Activated naive CD4-positive, alpha-beta T cell treated with anti-CD3 and anti-CD28 coated beads for 36 hours (primary cell): Measurements from ENCODE around the gene FMO1. TPM values are rescaled to one million over a fixed set of nuclear protein-coding genes. Genes with fewer than 3 reads are reported as not detected.

Experiments used
- CTCF ChIA-PET: fragments of 350-600 bp; sonication (Branson Sonifier 250); formaldehyde crosslinking; loops from one replicate; lab custom pipeline; 2021; ENCODE audit warnings: antibody characterized with exemption; lab: Charles Lee
- DNase-seq: peaks from one replicate; pipeline ENCODE4 v3.0.0-alpha.2; 2020
- H3K27ac Mint-ChIP-seq: one replicate; pipeline ENCODE4 v1.8.0; 2021; ENCODE audit warnings: mild to moderate bottlenecking, mixed read lengths
- H3K27me3 Mint-ChIP-seq: one replicate; pipeline ENCODE4 v1.8.0; 2021; ENCODE audit warnings: low read depth, mixed read lengths
- H3K36me3 Mint-ChIP-seq: one replicate; pipeline ENCODE4 v1.8.0; 2021; ENCODE audit warnings: low read depth, mixed read lengths
- H3K4me1 Mint-ChIP-seq: one replicate; pipeline ENCODE4 v1.8.0; 2021; ENCODE audit warnings: low read depth, mixed read lengths
- H3K4me3 Mint-ChIP-seq: one replicate; pipeline ENCODE4 v1.8.0; 2021; ENCODE audit warnings: mild to moderate bottlenecking, moderate library complexity, mixed read lengths
- H3K9me3 Mint-ChIP-seq: one replicate; pipeline ENCODE4 v1.8.0; 2021; ENCODE audit warnings: mixed read lengths
- intact Hi-C: fragments of 100-400 bp; cut with micrococcal nuclease; formaldehyde crosslinking; loops from one replicate; pipeline ENCODE4 v1.15.1; 2023
- total RNA-seq, 2 experiments: library from RNA; stranded (reverse); gene quantifications; one replicate each; pipeline ENCODE4 v1.2.3, GENCODE V29; 2021

FMO1 gene
- not detected for total RNA-seq

- Mint-ChIP-seq H3K4me3 (no peak within 1 kb of the TSS), H3K27me3 (peaks cover 33% of the 10 kb centered on the region), H3K36me3 (no peaks in the 10 kb centered on the region), H3K27ac (no peak within 1 kb of the TSS), H3K9me3 (no peaks in the 10 kb centered on the region), H3K4me1 (no peaks in the 10 kb centered on the region)
- CTCF ChIA-PET = interaction anchor here (0.7 to 8.3 kb wide), 2 partner anchors 65 to 336 kb away, joined by 3 to 96 read pairs; partner anchors contain the start of gene FMO4
- no peak for DNase-seq
- intact Hi-C loops = no loop called here
Observed at GRCh38 chr1:171248302-171248701, at the start of gene FMO1. Gene FMO1, plus strand, starts transcription at chr1:171248494. Its CDS starts 9,594 bp downstream, at chr1:171258088.

- no peak overlapping the region for H3K4me3 Mint-ChIP-seq
- H3K27ac Mint-ChIP-seq = no peak overlapping the region
- H3K27me3 Mint-ChIP-seq = peaks cover 8% of the 10 kb centered on the region
- no peaks in the 10 kb centered on the region for H3K4me1 Mint-ChIP-seq
- CTCF ChIA-PET = interaction anchor here (2.5 kb wide), 1 partner anchor 109 kb away, joined by 8 read pairs; the partner anchor contains the start of gene FMO4
- intact Hi-C loops = no loop called here
- no peaks in the 10 kb centered on the region for H3K9me3 Mint-ChIP-seq
- no peaks in the 10 kb centered on the region for H3K36me3 Mint-ChIP-seq
- no peak for DNase-seq
Observed at GRCh38 chr1:171204296-171204695, 44.0 kb upstream of the FMO1 start.

- H3K4me3 Mint-ChIP-seq = no peak overlapping the region
- no peak for DNase-seq
- no peak overlapping the region for H3K27ac Mint-ChIP-seq
- CTCF ChIA-PET = no interaction called here
- no peaks in the 10 kb centered on the region for H3K36me3 Mint-ChIP-seq
- no peaks in the 10 kb centered on the region for H3K9me3 Mint-ChIP-seq
- peaks cover 8% of the 10 kb centered on the region for H3K27me3 Mint-ChIP-seq
- H3K4me1 Mint-ChIP-seq = no peaks in the 10 kb centered on the region
- intact Hi-C loops = no loop called here
Observed at GRCh38 chr1:171206204-171206977, 41.9 kb upstream of the FMO1 start.

GRCh38 chr1:171206978-171207355, 41.3 kb upstream of the FMO1 start:
- Mint-ChIP-seq H3K9me3 (no peaks in the 10 kb centered on the region), H3K27ac (no peak overlapping the region), H3K27me3 (peaks cover 8% of the 10 kb centered on the region), H3K36me3 (no peaks in the 10 kb centered on the region), H3K4me1 (no peaks in the 10 kb centered on the region), H3K4me3 (no peak overlapping the region)
- DNase-seq = no peak
- CTCF ChIA-PET = no interaction called here
- intact Hi-C loops = no loop called here

- Mint-ChIP-seq H3K9me3 (no peaks in the 10 kb centered on the region), H3K4me1 (no peaks in the 10 kb centered on the region), H3K27me3 (peaks cover 8% of the 10 kb centered on the region), H3K4me3 (no peak overlapping the region), H3K27ac (no peak overlapping the region), H3K36me3 (no peaks in the 10 kb centered on the region)
- no peak for DNase-seq
- intact Hi-C loops = no loop called here
- CTCF ChIA-PET = no interaction called here
Observed at GRCh38 chr1:171207377-171207776, 40.9 kb upstream of the FMO1 start.

GRCh38 chr1:171210355-171210754, 37.9 kb upstream of the FMO1 start:
- Mint-ChIP-seq H3K27ac (no peak overlapping the region), H3K4me3 (no peak overlapping the region), H3K36me3 (no peaks in the 10 kb centered on the region), H3K27me3 (peaks cover 7% of the 10 kb centered on the region), H3K4me1 (no peaks in the 10 kb centered on the region), H3K9me3 (no peaks in the 10 kb centered on the region)
- CTCF ChIA-PET = interaction anchor here (1.2 kb wide), 1 partner anchor 521 kb away, joined by 3 read pairs; no protein-coding TSS in a partner anchor
- intact Hi-C loops = no loop called here
- DNase-seq = no peak

GRCh38 chr1:171212607-171213351, 35.5 kb upstream of the FMO1 start:
- Mint-ChIP-seq H3K27me3 (peaks cover under 1% of the 10 kb centered on the region), H3K4me1 (no peaks in the 10 kb centered on the region), H3K4me3 (no peak overlapping the region), H3K27ac (no peak overlapping the region), H3K9me3 (no peaks in the 10 kb centered on the region), H3K36me3 (no peaks in the 10 kb centered on the region)
- DNase-seq = no peak
- CTCF ChIA-PET = interaction anchor here (1.8 kb wide), 1 partner anchor 15 kb away, joined by 7 read pairs; no protein-coding TSS in a partner anchor
- intact Hi-C loops = no loop called here

- DNase-seq = no peak
- no peaks in the 10 kb centered on the region for H3K9me3 Mint-ChIP-seq
- no peak overlapping the region for H3K27ac Mint-ChIP-seq
- CTCF ChIA-PET = no interaction called here
- H3K27me3 Mint-ChIP-seq = peaks cover 3% of the 10 kb centered on the region
- H3K4me1 Mint-ChIP-seq = no peaks in the 10 kb centered on the region
- intact Hi-C loops = no loop called here
- no peak overlapping the region for H3K4me3 Mint-ChIP-seq
- no peaks in the 10 kb centered on the region for H3K36me3 Mint-ChIP-seq
Observed at GRCh38 chr1:171213559-171214454, 34.5 kb upstream of the FMO1 start.

- intact Hi-C loops = no loop called here
- H3K36me3 Mint-ChIP-seq = no peaks in the 10 kb centered on the region
- CTCF ChIA-PET = no interaction called here
Observed at GRCh38 chr1:171217658-171218443, 30.4 kb upstream of the FMO1 start.

GRCh38 chr1:171218661-171219060, 29.6 kb upstream of the FMO1 start:
- Mint-ChIP-seq H3K27ac (no peak overlapping the region), H3K36me3 (no peaks in the 10 kb centered on the region), H3K4me1 (peaks cover 2% of the 10 kb centered on the region), H3K9me3 (no peaks in the 10 kb centered on the region), H3K27me3 (peaks cover 3% of the 10 kb centered on the region), H3K4me3 (no peak overlapping the region)
- CTCF ChIA-PET = no interaction called here
- no peak for DNase-seq
- intact Hi-C loops = no loop called here

More at GRCh38 chr1:171217658-171218443, 30.4 kb upstream of the FMO1 start:
- peaks cover 3% of the 10 kb centered on the region for H3K27me3 Mint-ChIP-seq
- no peak overlapping the region for H3K4me3 Mint-ChIP-seq
- H3K27ac Mint-ChIP-seq = no peak overlapping the region
- H3K4me1 Mint-ChIP-seq = peaks cover 2% of the 10 kb centered on the region
- H3K9me3 Mint-ChIP-seq = no peaks in the 10 kb centered on the region
- no peak for DNase-seq

- H3K4me1 Mint-ChIP-seq = peaks cover 2% of the 10 kb centered on the region
- no peak for DNase-seq
- H3K9me3 Mint-ChIP-seq = peaks cover 1% of the 10 kb centered on the region
- CTCF ChIA-PET = no interaction called here
- H3K36me3 Mint-ChIP-seq = no peaks in the 10 kb centered on the region
- no peak overlapping the region for H3K4me3 Mint-ChIP-seq
- intact Hi-C loops = no loop called here
- H3K27ac Mint-ChIP-seq = no peak overlapping the region
- peaks cover 3% of the 10 kb centered on the region for H3K27me3 Mint-ChIP-seq
Observed at GRCh38 chr1:171219346-171220080, 28.8 kb upstream of the FMO1 start.
